HEK293T (cell line): ENCODE measurements around the gene BHMT2.

Experiments used
- CTCF ChIA-PET: fragments of 350-600 bp; formaldehyde crosslinking; extraction: SDS; loops from one replicate; lab custom pipeline; 2021; ENCODE audit warnings: antibody characterized with exemption, inconsistent platforms; lab: Yijun Ruan, JAX
- POLR2A ChIA-PET: fragments of 350-600 bp; formaldehyde crosslinking; extraction: SDS; loops from one replicate; lab custom pipeline; 2020; ENCODE audit warnings: antibody characterized with exemption, inconsistent platforms; lab: Yijun Ruan, JAX
- DNase-seq: peaks from one replicate; pipeline ENCODE4 v3.0.0; 2012; ENCODE audit warnings: mixed read lengths; ENCODE audit errors: extremely low spot score
- ARNT ChIP-seq: fragments of 450-650 bp; IDR thresholded peaks from 2 replicates; pipeline ENCODE4 v1.6.1; 2017; ENCODE audit warnings: mild to moderate bottlenecking
- BHLHE40 ChIP-seq: fragments of 450-650 bp; IDR thresholded peaks from 2 replicates; pipeline ENCODE4 v1.6.1; 2016; ENCODE audit warnings: mild to moderate bottlenecking, moderate library complexity, borderline replicate concordance
- CTBP1 ChIP-seq: fragments of 450-650 bp; IDR thresholded peaks from 2 replicates; pipeline ENCODE4 v1.6.1; 2016; ENCODE audit warnings: borderline replicate concordance
- ELF4 ChIP-seq: fragments of 450-650 bp; IDR thresholded peaks from 2 replicates; pipeline ENCODE4 v1.6.1; 2017; ENCODE audit warnings: antibody characterized with exemption
- FOXA1 ChIP-seq: fragments of 450-650 bp; IDR thresholded peaks from 2 replicates; pipeline ENCODE4 v1.6.1; 2016; ENCODE audit warnings: mild to moderate bottlenecking
- FOXK2 ChIP-seq: fragments of 450-650 bp; IDR thresholded peaks from 2 replicates; pipeline ENCODE4 v1.6.1; 2016; ENCODE audit warnings: mild to moderate bottlenecking
- FOXM1 ChIP-seq: fragments of 450-650 bp; IDR thresholded peaks from 2 replicates; pipeline ENCODE4 v1.6.1; 2017; ENCODE audit warnings: mild to moderate bottlenecking, borderline replicate concordance
- HDGF ChIP-seq: fragments of 450-650 bp; IDR thresholded peaks from 2 replicates; pipeline ENCODE4 v1.6.1; 2017; ENCODE audit warnings: antibody characterized with exemption, borderline replicate concordance
- L3MBTL2 ChIP-seq: fragments of 450-650 bp; conservative IDR thresholded peaks from 2 replicates; pipeline ENCODE4 v1.6.1; 2016; ENCODE audit warnings: mild to moderate bottlenecking
- LEF1 ChIP-seq: fragments of 450-650 bp; IDR thresholded peaks from 2 replicates; pipeline ENCODE4 v1.6.1; 2017; ENCODE audit warnings: mild to moderate bottlenecking, borderline replicate concordance
- NFRKB ChIP-seq: fragments of 450-650 bp; IDR thresholded peaks from 2 replicates; pipeline ENCODE4 v1.6.1; 2016; ENCODE audit warnings: mild to moderate bottlenecking, moderate library complexity
- SP1 ChIP-seq: fragments of 450-650 bp; IDR thresholded peaks from 2 replicates; pipeline ENCODE4 v1.6.1; 2017
- SUZ12 ChIP-seq: fragments of 450-650 bp; IDR thresholded peaks from 2 replicates; pipeline ENCODE4 v1.6.1; 2016; ENCODE audit warnings: mild to moderate bottlenecking
- TARDBP ChIP-seq: fragments of 450-650 bp; IDR thresholded peaks from 2 replicates; pipeline ENCODE4 v1.6.1; 2016
- ZNF384 ChIP-seq: fragments of 450-650 bp; IDR thresholded peaks from 2 replicates; pipeline ENCODE4 v1.6.1; 2016
- TF ChIP-seq, protein P1 (sequence below): fragments of 450-650 bp; IDR thresholded peaks from 2 replicates; pipeline ENCODE4 v1.6.1; 2016

BHMT2 gene

DNA sequence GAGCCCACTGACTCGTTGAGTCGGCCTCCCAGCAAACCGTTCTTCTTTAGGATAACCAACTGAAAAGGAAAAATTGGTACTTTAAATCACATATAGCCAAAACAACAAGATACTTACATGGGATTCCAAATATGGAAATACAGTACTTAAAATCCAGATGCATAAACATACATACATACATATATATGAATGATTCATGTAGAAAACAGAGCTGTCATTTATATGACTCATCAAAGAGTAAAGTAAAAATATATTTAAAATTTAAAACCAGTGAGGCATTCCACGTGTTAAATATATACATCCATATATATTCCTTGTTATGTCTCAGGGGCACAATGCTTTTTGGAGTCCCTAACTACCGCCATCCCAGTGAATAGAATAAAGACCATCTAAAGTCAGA is 36.8 kb upstream of the BHMT2 start:
- no peak for TF ChIP-seq SP1
- no peak for TF ChIP-seq FOXM1
- TF ChIP-seq HDGF, result no peak
- TF ChIP-seq FOXA1, result no peak
- TF ChIP-seq ZNF384, result no peak
- no peak for TF ChIP-seq NFRKB
- TF ChIP-seq L3MBTL2, result no peak
- TF ChIP-seq SUZ12, result no peak
- TF ChIP-seq TARDBP, result no peak
- TF ChIP-seq, protein P1, sequence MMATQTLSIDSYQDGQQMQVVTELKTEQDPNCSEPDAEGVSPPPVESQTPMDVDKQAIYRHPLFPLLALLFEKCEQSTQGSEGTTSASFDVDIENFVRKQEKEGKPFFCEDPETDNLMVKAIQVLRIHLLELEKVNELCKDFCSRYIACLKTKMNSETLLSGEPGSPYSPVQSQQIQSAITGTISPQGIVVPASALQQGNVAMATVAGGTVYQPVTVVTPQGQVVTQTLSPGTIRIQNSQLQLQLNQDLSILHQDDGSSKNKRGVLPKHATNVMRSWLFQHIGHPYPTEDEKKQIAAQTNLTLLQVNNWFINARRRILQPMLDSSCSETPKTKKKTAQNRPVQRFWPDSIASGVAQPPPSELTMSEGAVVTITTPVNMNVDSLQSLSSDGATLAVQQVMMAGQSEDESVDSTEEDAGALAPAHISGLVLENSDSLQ, result no peak
- no peak for TF ChIP-seq LEF1
- no peak for TF ChIP-seq ARNT
- no peak for TF ChIP-seq CTBP1
- no peak for TF ChIP-seq ELF4
- ChIA-PET CTCF (no interaction called here), POLR2A (no interaction called here)
- no peak for DNase-seq

DNA sequence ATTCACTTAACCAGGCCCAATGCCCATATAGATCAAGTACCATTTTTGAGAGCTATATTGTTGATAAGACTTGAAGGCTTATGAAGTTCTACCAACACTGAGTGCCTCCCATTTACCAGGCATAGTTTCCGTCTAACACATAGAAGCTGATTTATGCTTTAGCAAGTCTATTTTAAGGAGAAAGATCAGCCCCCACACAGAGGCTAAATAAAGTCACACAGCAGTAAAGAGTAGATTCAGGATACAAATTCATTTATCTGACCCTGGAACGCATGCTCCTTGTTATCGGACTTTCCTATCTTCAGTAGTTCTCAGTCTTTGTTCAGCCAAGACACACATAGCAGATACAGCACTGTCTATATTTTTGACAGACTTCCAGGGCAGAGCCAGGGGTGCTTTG is 34.3 kb upstream of the BHMT2 start:
- CTCF ChIA-PET, result interaction anchor here (1.8 kb wide), 1 partner anchor 10 kb away, joined by 9 read pairs; no protein-coding TSS in a partner anchor
- POLR2A ChIA-PET, result no interaction called here
- TF ChIP-seq FOXK2, result no peak
- DNase-seq, result no peak

DNA sequence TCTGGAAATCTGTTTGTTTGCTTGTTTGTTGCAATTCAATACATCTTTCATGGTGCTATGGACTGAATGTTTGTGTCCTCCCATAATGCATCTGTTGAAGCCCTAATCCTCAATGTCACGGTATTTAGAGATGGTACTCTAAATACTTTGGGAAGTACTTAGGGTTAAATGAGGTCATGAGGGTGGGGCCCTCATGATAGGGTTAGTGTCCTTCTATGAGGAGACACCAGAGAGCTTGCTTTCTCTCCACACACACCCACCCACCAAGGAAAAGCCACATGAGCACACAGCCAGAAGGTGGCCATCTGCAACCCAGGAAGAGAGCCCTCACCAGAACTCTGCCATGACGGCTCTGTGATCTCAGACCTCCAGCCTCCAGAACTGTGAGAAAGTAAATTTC is 32.8 kb upstream of the BHMT2 start:
- CTCF ChIA-PET, result no interaction called here
- TF ChIP-seq BHLHE40, result no peak
- TF ChIP-seq SP1, result no peak
- no peak for TF ChIP-seq ELF4
- no peak for TF ChIP-seq CTBP1
- no peak for TF ChIP-seq HDGF
- no peak for TF ChIP-seq SUZ12
- TF ChIP-seq TARDBP, result no peak
- TF ChIP-seq, protein P1, result no peak
- no peak for TF ChIP-seq FOXM1
- no peak for TF ChIP-seq ARNT
- no peak for TF ChIP-seq L3MBTL2
- TF ChIP-seq FOXA1, result no peak
- no peak for TF ChIP-seq LEF1
- TF ChIP-seq NFRKB, result no peak
- no peak for TF ChIP-seq ZNF384
- no peak for TF ChIP-seq FOXK2
- POLR2A ChIA-PET, result no interaction called here
- DNase-seq, result no peak

DNA sequence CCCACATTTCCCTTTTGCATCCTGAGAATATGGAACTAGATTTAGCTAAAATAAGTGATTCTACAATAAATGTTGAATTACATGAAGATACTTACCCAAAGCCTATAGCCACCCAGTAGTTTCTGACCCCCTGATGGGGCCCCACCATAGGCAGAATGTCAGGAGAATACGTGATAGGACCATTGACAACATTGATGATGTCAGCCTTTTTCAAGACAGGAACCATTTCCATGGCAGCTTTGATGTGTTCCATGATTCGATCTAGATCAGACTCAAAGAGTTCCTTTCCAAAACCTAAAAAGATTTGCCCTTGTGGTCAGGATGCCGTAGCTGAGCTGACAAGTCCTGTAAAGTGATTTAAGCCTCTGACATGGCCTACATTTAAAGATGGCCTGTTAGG is 27.4 kb upstream of the BHMT2 start:
- POLR2A ChIA-PET, result no interaction called here
- DNase-seq, result no peak
- TF ChIP-seq BHLHE40, result no peak
- TF ChIP-seq TARDBP, result no peak
- no peak for TF ChIP-seq SUZ12
- CTCF ChIA-PET, result interaction anchor here (2.3 kb wide), 1 partner anchor 17 kb away, joined by 12 read pairs; no protein-coding TSS in a partner anchor

DNA sequence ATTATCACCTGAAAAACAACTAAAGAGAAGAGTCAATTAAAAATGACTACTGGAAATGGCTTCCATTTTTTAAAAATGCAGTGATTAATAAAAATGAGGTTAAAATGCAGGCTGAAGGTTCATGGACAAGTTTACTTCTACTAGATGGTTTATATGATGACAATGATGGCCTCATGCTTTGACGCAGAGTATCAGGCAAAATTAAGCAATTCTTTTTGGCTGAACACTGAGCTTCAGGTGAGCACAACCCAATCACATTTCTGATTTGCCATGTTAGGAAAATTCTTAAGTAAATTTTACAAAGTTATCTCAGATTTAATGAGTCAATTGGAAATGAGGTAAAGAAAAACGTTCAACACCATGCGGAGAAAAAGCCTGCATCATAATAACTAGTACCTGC is 22.4 kb upstream of the BHMT2 start:
- DNase-seq, result no peak
- ChIA-PET POLR2A (interaction anchor here (0.6 kb wide), 1 partner anchor 568 kb away, joined by 3 read pairs; no protein-coding TSS in a partner anchor), CTCF (no interaction called here)
- TF ChIP-seq, protein P1, result no peak
- TF ChIP-seq ZNF384 (no peak), SP1 (no peak), SUZ12 (no peak), HDGF (no peak), TARDBP (no peak), FOXM1 (no peak), LEF1 (no peak), ARNT (no peak), ELF4 (no peak), CTBP1 (no peak), FOXK2 (no peak), L3MBTL2 (no peak), FOXA1 (no peak), NFRKB (no peak)

DNA sequence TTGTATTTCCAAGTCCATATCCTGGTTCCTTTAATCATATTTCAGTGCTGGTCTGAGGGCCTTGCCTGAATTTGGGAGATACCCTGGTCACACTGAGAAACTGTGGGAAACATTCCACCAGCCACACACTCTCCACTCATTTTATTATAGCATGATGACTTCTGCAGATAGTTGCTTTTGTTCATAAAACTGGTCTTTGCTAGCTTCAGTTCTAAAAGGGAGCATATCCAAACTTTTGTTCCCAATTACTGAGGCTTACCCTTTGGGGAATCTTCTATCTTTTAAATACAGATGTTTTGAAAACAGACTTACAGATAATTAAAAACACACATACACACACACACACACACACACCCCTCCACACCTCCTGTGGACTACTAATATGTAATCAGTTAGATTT is 21.1 kb upstream of the BHMT2 start:
- DNase-seq, result no peak
- TF ChIP-seq SUZ12 (no peak), TARDBP (no peak), NFRKB (no peak), FOXM1 (no peak), ARNT (no peak), HDGF (no peak), CTBP1 (no peak), FOXA1 (no peak), ELF4 (no peak), ZNF384 (no peak), LEF1 (no peak)
- TF ChIP-seq, protein P1, result no peak
- POLR2A ChIA-PET, result no interaction called here
- CTCF ChIA-PET, result interaction anchor here (1.0 to 1.2 kb wide), 2 partner anchors 24 to 35 kb away, joined by 3 to 4 read pairs; no protein-coding TSS in a partner anchor
